Measurements from ENCODE around the gene RBM8A.

- peak; percentile 31; the same call in 1 of the 2 replicates for TF ChIP-seq CTCF (conservative IDR thresholded peaks at IDR 0.05; ENCODE audit: low read depth, low read length)
- no peak for TF ChIP-seq EZH2phosphoT487 (IDR thresholded peaks at IDR 0.05; ENCODE audit: borderline replicate concordance, low read length)
Observed at GRCh38 chr1:145901312-145902021, 25.8 kb downstream of the RBM8A start.

All from PC-3 (cell line).